CD14-positive monocyte (primary cell): Measurements from ENCODE around the gene PRDM12. TPM values are rescaled to one million over a fixed set of nuclear protein-coding genes. Genes with fewer than 3 reads are reported as not detected.

Experiments used
- DNase-seq, 3 donors: peaks; one replicate each; pipeline ENCODE4 v3.0.0-alpha.2; 2011 to 2022
- H2AFZ ChIP-seq: 2 replicates; pipeline ENCODE4 v1.6.0; 2012; ENCODE audit warnings: mild to moderate bottlenecking, low read depth, low read length, inconsistent platforms; ENCODE audit not compliant: insufficient read depth, poor library complexity, severe bottlenecking
- H3K27ac ChIP-seq, 2 donors: 1 replicate in 1 of 2; 2 replicates in 1 of 2; pipeline ENCODE4 v1.5.1; 2012 to 2013; ENCODE audit warnings: low read length in 2 of 2, control low read depth in 1 of 2, inconsistent platforms in 1 of 2, low read depth in 1 of 2, mild to moderate bottlenecking in 1 of 2
- H3K27me3 ChIP-seq, 2 donors: one replicate each; pipeline versions ENCODE4 v1.6.0 to v1.6.1; 2011 to 2013; ENCODE audit warnings: low read length in 2 of 2; ENCODE audit not compliant: control insufficient read depth in 2 of 2, insufficient read depth in 2 of 2
- H3K36me3 ChIP-seq, 2 donors: replicated peaks in 1 of 2; 1 replicate in 1 of 2; 2 replicates in 1 of 2; pipeline versions ENCODE4 v1.5.1 to v1.6.1; 2012 to 2013; ENCODE audit warnings: low read length in 2 of 2, control low read depth in 1 of 2, inconsistent platforms in 1 of 2, mild to moderate bottlenecking in 1 of 2; ENCODE audit not compliant: insufficient read depth in 2 of 2, control insufficient read depth in 1 of 2
- H3K4me1 ChIP-seq, 2 donors: 1 replicate in 1 of 2; 2 replicates in 1 of 2; pipeline versions ENCODE4 v1.5.1 to v1.6.1; 2012 to 2013; ENCODE audit warnings: low read length in 2 of 2, control low read depth in 1 of 2, inconsistent platforms in 1 of 2, mild to moderate bottlenecking in 1 of 2, moderate library complexity in 1 of 2; ENCODE audit not compliant: insufficient read depth in 2 of 2, control insufficient read depth in 1 of 2
- H3K4me2 ChIP-seq: replicated peaks from 2 replicates; pipeline ENCODE3; 2012; ENCODE audit warnings: low read length, moderate library complexity, mild to moderate bottlenecking; ENCODE audit not compliant: poor library complexity, severe bottlenecking; ENCODE audit errors: extremely low read depth
- H3K4me3 ChIP-seq, 3 experiments: fragments of 200-600 bp in 1 of 3; sonication (generic) in 1 of 3; replicated peaks in 1 of 3; 1 replicate in 2 of 3; 2 replicates in 1 of 3; pipeline ENCODE4 v1.5.1; 2011 to 2013; ENCODE audit warnings: low read length in 3 of 3, mild to moderate bottlenecking in 3 of 3, control low read depth in 2 of 3, low read depth in 2 of 3, inconsistent platforms in 1 of 3, moderate library complexity in 1 of 3
- H3K79me2 ChIP-seq: 2 replicates; pipeline ENCODE4 v1.6.0; 2012; ENCODE audit warnings: mild to moderate bottlenecking, control low read depth, inconsistent platforms, low read length, moderate library complexity; ENCODE audit not compliant: insufficient read depth
- H3K9ac ChIP-seq: 2 replicates; pipeline ENCODE4 v1.6.0; 2017; ENCODE audit warnings: low read length, mild to moderate bottlenecking; ENCODE audit not compliant: insufficient read depth, poor library complexity, severe bottlenecking
- H3K9me3 ChIP-seq, 2 donors: replicated peaks in 1 of 2; 1 replicate in 1 of 2; 2 replicates in 1 of 2; pipeline versions ENCODE4 v1.5.1 to v1.6.1; 2012 to 2013; ENCODE audit warnings: low read length in 2 of 2, control low read depth in 1 of 2; ENCODE audit not compliant: control insufficient read depth in 1 of 2, insufficient read depth in 1 of 2
- H4K20me1 ChIP-seq: 2 replicates; pipeline ENCODE4 v1.6.0; 2012; ENCODE audit warnings: mild to moderate bottlenecking, low read length, control low read depth, moderate library complexity; ENCODE audit not compliant: insufficient read depth
- H3K27ac Mint-ChIP-seq, 7 donors: one replicate each; pipeline ENCODE4 v1.8.0; 2020; ENCODE audit warnings: mild to moderate bottlenecking in 7 of 7, mixed read lengths in 7 of 7, moderate library complexity in 6 of 7, inconsistent platforms in 2 of 7
- H3K27me3 Mint-ChIP-seq, 3 donors: one replicate each; pipeline ENCODE4 v1.8.0; 2021 to 2022; ENCODE audit warnings: low read depth in 3 of 3, mild to moderate bottlenecking in 3 of 3, mixed read lengths in 3 of 3, moderate library complexity in 3 of 3, inconsistent platforms in 1 of 3
- H3K36me3 Mint-ChIP-seq, 2 donors: one replicate each; pipeline ENCODE4 v1.8.0; 2020; ENCODE audit warnings: mixed read lengths in 2 of 2, inconsistent platforms in 1 of 2, mild to moderate bottlenecking in 1 of 2
- H3K4me1 Mint-ChIP-seq: one replicate; pipeline ENCODE4 v1.8.0; 2020; ENCODE audit warnings: mild to moderate bottlenecking, mixed read lengths
- H3K4me3 Mint-ChIP-seq, 2 donors: one replicate each; pipeline ENCODE4 v1.8.0; 2020; ENCODE audit warnings: mild to moderate bottlenecking in 2 of 2, mixed read lengths in 2 of 2, moderate library complexity in 1 of 2
- H3K9me3 Mint-ChIP-seq, 7 donors: one replicate each; pipeline ENCODE4 v1.8.0; 2020 to 2022; ENCODE audit warnings: mixed read lengths in 7 of 7, mild to moderate bottlenecking in 6 of 7, moderate library complexity in 6 of 7, inconsistent platforms in 2 of 7
- WGBS: methylation state at CpG from one replicate; pipeline ENCODE4 v1.1.5; 2013; ENCODE audit warnings: missing lambda C conversion rate; ENCODE audit not compliant: insufficient coverage; 5-methylcytosine and 5-hydroxymethylcytosine counted together
- intact Hi-C, 2 donors: fragments of 100-400 bp; cut with micrococcal nuclease; formaldehyde crosslinking; loops; one replicate each; pipeline versions ENCODE4 v1.15.0 to v1.15.1; 2023
- polyA plus RNA-seq, 3 donors: library from polyadenylated mRNA; depleted of rRNA in 1 of 3; unstranded in 2 of 3; stranded (reverse) in 1 of 3; fragments of 300-500 nt in 2 of 3; fragments of >200 nt in 1 of 3; fragmentation: Illumina TruSeq in 2 of 3; gene quantifications; 1 replicate in 2 of 3; 2 replicates in 1 of 3; pipeline ENCODE4 v1.2.3, GENCODE V29; 2012 to 2021
- TF ChIP-seq, protein P1 (sequence below): fragments of 200-600 bp; IDR thresholded peaks from one replicate; pipeline ENCODE4 v1.8.0; 2022; ENCODE audit warnings: antibody characterized with exemption, mild to moderate bottlenecking

PRDM12 gene
- polyA plus RNA-seq, 3 donors: 0.08 TPM; not detected in 2

DNA sequence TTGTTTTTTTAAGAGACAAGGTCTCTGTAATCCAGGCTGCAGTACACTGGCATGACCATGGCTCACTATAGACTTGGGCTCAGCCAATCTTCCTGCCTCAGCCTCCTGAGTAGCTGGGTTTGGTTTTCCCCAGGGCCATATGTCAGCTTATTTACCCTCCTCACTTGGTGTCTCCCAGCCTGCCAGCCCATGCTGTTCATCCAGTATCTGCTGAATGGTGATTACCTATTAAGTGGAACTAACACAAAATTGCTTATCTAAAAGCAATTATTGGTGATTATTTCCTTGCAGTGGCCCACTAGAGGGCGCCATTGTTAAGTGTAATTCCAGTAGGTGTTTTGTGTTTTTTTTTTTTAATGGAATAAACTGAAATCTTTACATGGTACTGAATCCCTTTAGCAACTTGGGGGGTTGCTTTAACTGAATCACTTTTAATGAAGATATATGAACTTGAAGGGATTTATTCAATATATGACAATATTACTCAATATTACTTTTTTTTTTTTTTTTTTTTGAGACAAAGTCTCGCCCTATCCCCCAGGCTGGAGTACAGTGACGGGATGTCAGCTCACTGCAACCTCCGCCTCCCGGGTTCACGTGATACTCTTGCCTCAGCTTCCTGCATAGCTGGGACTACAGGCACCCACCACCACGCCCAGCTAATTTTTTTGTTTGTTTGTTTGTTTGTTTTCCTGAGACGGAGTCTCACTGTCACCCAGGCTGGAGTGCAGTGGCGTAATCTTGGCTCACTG, 43.0 kb downstream of the PRDM12 start:
- WGBS: 65% methylated on average over 4 of the region's 9 CpGs
- Mint-ChIP-seq H3K27ac (no peak overlapping the region), H3K4me3 (no peak overlapping the region), H3K36me3 (peaks cover 29 to 46% of the 10 kb centered on the region in 2 donors), H3K4me1 (peaks cover 5% of the 10 kb centered on the region), H3K9me3 (no peaks in the 10 kb centered on the region), H3K27me3 (peaks cover 2 to 7% (median 3%) of the 10 kb centered on the region in 3 donors)
- intact Hi-C loops: loop anchor here (2.0 to 10.0 kb wide), 5 partner anchors 155 to 291 kb away; no protein-coding TSS in a partner anchor
- H3K27ac ChIP-seq: no peak overlapping the region
- no peaks in the 10 kb centered on the region for H4K20me1 ChIP-seq
- H2AFZ ChIP-seq: no peak overlapping the region
- H3K27me3 ChIP-seq: no peaks in the 10 kb centered on the region
- DNase-seq: peak; percentile 54 to 74 (median 66)
- peaks cover 4 to 5% of the 10 kb centered on the region in 2 donors for H3K4me1 ChIP-seq
- H3K4me2 ChIP-seq: no peak overlapping the region
- no peaks in the 10 kb centered on the region for H3K79me2 ChIP-seq
- H3K9me3 ChIP-seq: no peaks in the 10 kb centered on the region
- H3K36me3 ChIP-seq: peaks cover 21 to 32% of the 10 kb centered on the region in 2 donors
- TF ChIP-seq, protein P1, sequence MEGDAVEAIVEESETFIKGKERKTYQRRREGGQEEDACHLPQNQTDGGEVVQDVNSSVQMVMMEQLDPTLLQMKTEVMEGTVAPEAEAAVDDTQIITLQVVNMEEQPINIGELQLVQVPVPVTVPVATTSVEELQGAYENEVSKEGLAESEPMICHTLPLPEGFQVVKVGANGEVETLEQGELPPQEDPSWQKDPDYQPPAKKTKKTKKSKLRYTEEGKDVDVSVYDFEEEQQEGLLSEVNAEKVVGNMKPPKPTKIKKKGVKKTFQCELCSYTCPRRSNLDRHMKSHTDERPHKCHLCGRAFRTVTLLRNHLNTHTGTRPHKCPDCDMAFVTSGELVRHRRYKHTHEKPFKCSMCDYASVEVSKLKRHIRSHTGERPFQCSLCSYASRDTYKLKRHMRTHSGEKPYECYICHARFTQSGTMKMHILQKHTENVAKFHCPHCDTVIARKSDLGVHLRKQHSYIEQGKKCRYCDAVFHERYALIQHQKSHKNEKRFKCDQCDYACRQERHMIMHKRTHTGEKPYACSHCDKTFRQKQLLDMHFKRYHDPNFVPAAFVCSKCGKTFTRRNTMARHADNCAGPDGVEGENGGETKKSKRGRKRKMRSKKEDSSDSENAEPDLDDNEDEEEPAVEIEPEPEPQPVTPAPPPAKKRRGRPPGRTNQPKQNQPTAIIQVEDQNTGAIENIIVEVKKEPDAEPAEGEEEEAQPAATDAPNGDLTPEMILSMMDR: peak; percentile 88
- H3K4me3 ChIP-seq: no peak overlapping the region
- no peak overlapping the region for H3K9ac ChIP-seq

DNA sequence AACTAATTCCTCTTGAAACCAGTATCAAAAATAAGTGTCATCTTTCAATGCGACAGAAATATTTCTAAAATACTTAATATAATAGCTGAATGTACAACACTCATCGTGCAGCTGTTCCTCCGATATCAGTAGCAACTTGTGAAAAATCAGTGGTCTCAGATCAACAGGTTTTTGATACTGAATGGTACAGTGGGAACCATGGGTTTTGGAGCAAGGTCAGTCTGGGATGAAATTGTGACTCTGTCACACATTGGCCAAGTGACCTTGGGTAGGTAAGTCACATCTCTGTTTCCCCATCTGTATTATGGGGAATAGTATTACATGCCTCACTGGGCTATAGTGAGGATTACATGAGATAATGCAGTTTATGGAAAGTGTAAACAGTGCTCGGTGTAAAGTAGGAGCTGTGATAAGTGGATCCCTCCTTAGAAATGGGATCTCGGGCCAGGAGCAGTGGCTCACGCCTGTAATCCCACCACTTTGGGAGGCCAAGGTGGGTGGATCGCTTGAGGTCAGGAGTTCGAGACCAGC, 46.5 kb downstream of the PRDM12 start:
- H3K36me3 Mint-ChIP-seq: peaks cover 5 to 12% of the 10 kb centered on the region in 2 donors
- Histone ChIP-seq H3K36me3 (no peaks in the 10 kb centered on the region), H2AFZ (no peak overlapping the region)

More for the DNA sequence above, 46.5 kb downstream of the PRDM12 start:
- Histone ChIP-seq H3K9ac (no peak overlapping the region), H3K27ac (no peak overlapping the region), H3K4me2 (no peak overlapping the region), H3K9me3 (no peaks in the 10 kb centered on the region), H3K79me2 (peaks cover 30% of the 10 kb centered on the region), H3K4me3 (no peak overlapping the region), H4K20me1 (peaks cover 10% of the 10 kb centered on the region), H3K27me3 (no peaks in the 10 kb centered on the region), H3K4me1 (peaks cover 32 to 34% of the 10 kb centered on the region in 2 donors)
- Mint-ChIP-seq H3K4me3 (no peak overlapping the region), H3K27ac (no peak overlapping the region), H3K4me1 (peaks cover 30% of the 10 kb centered on the region), H3K9me3 (peaks cover 0 to 2% (median 0%) of the 10 kb centered on the region in 7 donors), H3K27me3 (peaks cover 2 to 7% (median 3%) of the 10 kb centered on the region in 3 donors)
- intact Hi-C loops: loop anchor here in 1 of 2 donors (5.0 kb wide), 1 partner anchor 416 kb away; the partner anchor contains the start of gene NUP214
- no peak for DNase-seq
- WGBS: 89% methylated on average over 5 of the region's 8 CpGs
- TF ChIP-seq, protein P1: no peak
